PC-9 (cell line): ENCODE data around the gene UTP4.

Experiments used
- CTCF ChIP-seq: fragments of 200-600 bp; sonication (generic); conservative IDR thresholded peaks from 2 replicates; pipeline ENCODE4 v1.6.1; 2017; ENCODE audit warnings: mixed run types, antibody characterized with exemption, mild to moderate bottlenecking, moderate library complexity
- EZH2 ChIP-seq: fragments of 200-600 bp; sonication (generic); IDR thresholded peaks from 2 replicates; pipeline ENCODE4 v1.8.0; 2017; ENCODE audit warnings: antibody characterized with exemption, low read depth

- TF ChIP-seq CTCF (no peak), EZH2 (no peak)
These were observed 25.0 kb upstream of the UTP4 start for GRCh38 chr16:69107316-69107962.
